Endodermal cell (in vitro differentiated cells): ENCODE measurements around the gene CLMP. TPM values are rescaled to one million over a fixed set of nuclear protein-coding genes. Genes with fewer than 3 reads are reported as not detected.

Source experiments
- DNase-seq: peaks from one replicate; pipeline ENCODE4 v3.0.0-alpha.2; 2017
- H3K27ac ChIP-seq: 2 replicates; pipeline ENCODE4 v1.5.1; 2013; ENCODE audit warnings: mild to moderate bottlenecking, low read depth, low read length, moderate library complexity
- H3K27me3 ChIP-seq: 2 replicates; pipeline ENCODE4 v1.6.1; 2013; ENCODE audit warnings: mild to moderate bottlenecking, low read length, moderate library complexity; ENCODE audit not compliant: insufficient read depth, control insufficient read depth, poor library complexity, severe bottlenecking
- H3K36me3 ChIP-seq: 2 replicates; pipeline ENCODE4 v1.7.0; 2013; ENCODE audit warnings: mild to moderate bottlenecking, low read length, moderate library complexity; ENCODE audit not compliant: control insufficient read depth, insufficient read depth
- H3K4me1 ChIP-seq: one replicate; pipeline ENCODE4 v1.7.0; 2013; ENCODE audit warnings: low read length; ENCODE audit not compliant: control insufficient read depth, insufficient read depth
- H3K4me3 ChIP-seq: 2 replicates; pipeline ENCODE4 v1.5.1; 2013; ENCODE audit warnings: mild to moderate bottlenecking, low read length, moderate library complexity
- H3K9ac ChIP-seq: 2 replicates; pipeline ENCODE4 v1.6.1; 2013; ENCODE audit warnings: mild to moderate bottlenecking, low read length, moderate library complexity; ENCODE audit not compliant: poor library complexity, severe bottlenecking; ENCODE audit errors: extremely low read depth
- H3K9me3 ChIP-seq: 2 replicates; pipeline ENCODE4 v1.6.1; 2013; ENCODE audit warnings: mild to moderate bottlenecking, low read length, moderate library complexity; ENCODE audit not compliant: control insufficient read depth
- H3K27ac Mint-ChIP-seq: 2 replicates; pipeline ENCODE4 v1.8.0; 2020; ENCODE audit warnings: mixed read lengths
- H3K27me3 Mint-ChIP-seq: 2 replicates; pipeline ENCODE4 v1.8.0; 2021; ENCODE audit warnings: mild to moderate bottlenecking, mixed read lengths; ENCODE audit not compliant: insufficient read depth
- H3K36me3 Mint-ChIP-seq: 2 replicates; pipeline ENCODE4 v1.8.0; 2020; ENCODE audit warnings: low read depth, mixed read lengths
- H3K4me1 Mint-ChIP-seq: 2 replicates; pipeline ENCODE4 v1.8.0; 2020; ENCODE audit warnings: mixed read lengths
- H3K4me3 Mint-ChIP-seq: 2 replicates; pipeline ENCODE4 v1.8.0; 2020; ENCODE audit warnings: mild to moderate bottlenecking, moderate library complexity, mixed read lengths
- H3K9me3 Mint-ChIP-seq: 2 replicates; pipeline ENCODE4 v1.8.0; 2020; ENCODE audit warnings: mild to moderate bottlenecking, mixed read lengths
- WGBS, 2 experiments: methylation state at CpG; one replicate each; pipeline versions ENCODE4 v1.1.5 to v1.1.7; 2013; ENCODE audit warnings: missing lambda C conversion rate in 2 of 2, mixed read lengths in 1 of 2; ENCODE audit not compliant: insufficient coverage in 1 of 2, insufficient read length in 1 of 2; 5-methylcytosine and 5-hydroxymethylcytosine counted together
- total RNA-seq, 2 donors: library from RNA; stranded (reverse); fragmentation: NEBNext Ultra II Directional in 1 of 2; extraction: Animal tissue kit (Norgen Biotek cat#: 25700) in 1 of 2; gene quantifications; 2 replicates in 1 of 2; 3 replicates in 1 of 2; pipeline ENCODE4 v1.2.1, GENCODE V29; 2021
- TF ChIP-seq, protein P1 (sequence below): fragments of 200-600 bp; sonication (generic); conservative IDR thresholded peaks from 2 replicates; pipeline ENCODE4 v1.5.0; 2021; ENCODE audit warnings: antibody characterized with exemption, mild to moderate bottlenecking

The CLMP gene
- total RNA-seq, 2 donors from 2014 or later, result 86.5 to 94.4 TPM

DNA sequence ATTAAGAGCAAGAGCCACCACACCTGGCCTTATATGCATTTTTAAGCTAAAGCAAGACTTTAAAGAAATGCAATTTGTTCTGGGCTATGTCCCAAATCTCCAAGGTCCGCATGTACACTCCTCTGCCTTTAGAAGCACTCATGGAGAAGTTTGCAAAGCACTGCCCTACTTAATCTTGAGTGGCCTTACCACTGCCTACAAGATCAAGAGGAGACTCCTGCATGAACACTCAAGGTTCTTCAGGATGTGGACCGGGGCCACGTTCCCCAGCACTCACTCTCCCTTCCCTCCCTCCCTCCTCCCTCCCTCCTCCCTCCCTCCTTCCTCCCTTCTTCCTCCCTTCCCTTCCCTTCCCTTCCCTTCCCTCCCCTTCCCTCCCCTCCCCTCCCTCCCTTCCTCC, 69.9 kb downstream of the CLMP start:
- Histone ChIP-seq H3K4me3 (no peak overlapping the region), H3K27ac (no peak overlapping the region), H3K27me3 (no peaks in the 10 kb centered on the region), H3K9ac (no peak overlapping the region), H3K4me1 (no peaks in the 10 kb centered on the region), H3K9me3 (peaks cover 4% of the 10 kb centered on the region), H3K36me3 (peaks cover 44% of the 10 kb centered on the region)
- H3K27ac Mint-ChIP-seq, result no peak overlapping the region
- peaks cover 41% of the 10 kb centered on the region for H3K36me3 Mint-ChIP-seq
- H3K9me3 Mint-ChIP-seq, result peaks cover 2% of the 10 kb centered on the region
- WGBS, 2 experiments, result 91 to 97% methylated on average over 1 of the region's 3 CpGs
- peaks cover 4% of the 10 kb centered on the region for H3K4me1 Mint-ChIP-seq
- no peak for DNase-seq
- TF ChIP-seq, protein P1, sequence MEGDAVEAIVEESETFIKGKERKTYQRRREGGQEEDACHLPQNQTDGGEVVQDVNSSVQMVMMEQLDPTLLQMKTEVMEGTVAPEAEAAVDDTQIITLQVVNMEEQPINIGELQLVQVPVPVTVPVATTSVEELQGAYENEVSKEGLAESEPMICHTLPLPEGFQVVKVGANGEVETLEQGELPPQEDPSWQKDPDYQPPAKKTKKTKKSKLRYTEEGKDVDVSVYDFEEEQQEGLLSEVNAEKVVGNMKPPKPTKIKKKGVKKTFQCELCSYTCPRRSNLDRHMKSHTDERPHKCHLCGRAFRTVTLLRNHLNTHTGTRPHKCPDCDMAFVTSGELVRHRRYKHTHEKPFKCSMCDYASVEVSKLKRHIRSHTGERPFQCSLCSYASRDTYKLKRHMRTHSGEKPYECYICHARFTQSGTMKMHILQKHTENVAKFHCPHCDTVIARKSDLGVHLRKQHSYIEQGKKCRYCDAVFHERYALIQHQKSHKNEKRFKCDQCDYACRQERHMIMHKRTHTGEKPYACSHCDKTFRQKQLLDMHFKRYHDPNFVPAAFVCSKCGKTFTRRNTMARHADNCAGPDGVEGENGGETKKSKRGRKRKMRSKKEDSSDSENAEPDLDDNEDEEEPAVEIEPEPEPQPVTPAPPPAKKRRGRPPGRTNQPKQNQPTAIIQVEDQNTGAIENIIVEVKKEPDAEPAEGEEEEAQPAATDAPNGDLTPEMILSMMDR, result no peak
- H3K4me3 Mint-ChIP-seq, result no peak overlapping the region
- H3K27me3 Mint-ChIP-seq, result no peaks in the 10 kb centered on the region

DNA sequence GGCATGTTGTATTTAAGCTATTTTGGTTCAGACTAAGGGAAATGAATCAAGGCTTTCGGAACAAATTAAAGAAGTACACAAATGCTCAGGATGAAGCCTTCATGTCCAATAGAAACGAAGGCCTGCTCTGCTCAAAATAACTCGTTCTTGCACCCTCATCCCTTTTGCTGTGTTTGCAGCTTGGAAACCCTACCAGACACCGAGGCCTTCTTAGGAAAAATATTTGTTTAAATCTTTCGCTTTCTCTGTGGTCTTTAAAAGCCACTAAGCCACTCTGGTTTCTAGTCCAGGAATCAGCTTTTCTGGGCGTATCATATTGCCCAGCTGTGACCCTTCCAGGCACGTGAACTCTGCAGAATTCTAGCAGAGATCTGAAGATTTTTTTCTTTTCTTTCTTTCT, 72.2 kb downstream of the CLMP start:
- Histone ChIP-seq H3K27me3 (no peaks in the 10 kb centered on the region), H3K4me3 (no peak overlapping the region), H3K9ac (no peak overlapping the region), H3K4me1 (no peaks in the 10 kb centered on the region), H3K27ac (peak overlapping the region; percentile 38), H3K36me3 (peaks cover 41% of the 10 kb centered on the region), H3K9me3 (peaks cover 5% of the 10 kb centered on the region)
- no peak for DNase-seq
- WGBS, 2 experiments, result 95 to 97% methylated on average over 6 to 7 of the region's 7 CpGs
- H3K27ac Mint-ChIP-seq, result peak overlapping the region; percentile 3
- TF ChIP-seq, protein P1, result no peak
- no peak overlapping the region for H3K4me3 Mint-ChIP-seq
- H3K4me1 Mint-ChIP-seq, result peaks cover 4% of the 10 kb centered on the region
- H3K9me3 Mint-ChIP-seq, result peaks cover 2% of the 10 kb centered on the region
- no peaks in the 10 kb centered on the region for H3K27me3 Mint-ChIP-seq
- peaks cover 40% of the 10 kb centered on the region for H3K36me3 Mint-ChIP-seq

DNA sequence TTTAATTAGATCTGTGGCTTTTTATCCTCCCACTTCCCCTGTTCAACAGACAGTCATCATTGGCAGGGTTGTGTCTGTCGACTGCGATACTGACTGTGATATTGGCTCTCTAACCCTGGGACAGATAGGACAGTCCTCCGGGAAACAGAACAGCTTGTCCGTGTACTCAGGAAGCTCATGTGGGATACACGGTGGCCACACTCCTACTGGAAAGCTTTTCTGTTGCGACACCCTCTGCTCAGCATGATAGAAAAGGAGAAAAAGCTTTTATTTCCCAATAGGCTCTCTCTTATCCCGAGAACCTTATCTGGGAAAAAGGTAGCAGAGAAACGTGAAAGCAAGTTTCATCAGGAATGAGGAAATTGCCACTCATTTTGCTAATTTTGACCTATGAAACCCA, 72.7 kb downstream of the CLMP start:
- Mint-ChIP-seq H3K27me3 (no peaks in the 10 kb centered on the region), H3K27ac (peak overlapping the region; percentile 3), H3K4me1 (peaks cover 4% of the 10 kb centered on the region), H3K36me3 (peaks cover 41% of the 10 kb centered on the region), H3K9me3 (peaks cover 2% of the 10 kb centered on the region), H3K4me3 (no peak overlapping the region)
- Histone ChIP-seq H3K27me3 (no peaks in the 10 kb centered on the region), H3K9ac (no peak overlapping the region), H3K27ac (peak overlapping the region; percentile 38), H3K36me3 (peaks cover 42% of the 10 kb centered on the region), H3K4me1 (no peaks in the 10 kb centered on the region), H3K9me3 (peaks cover 9% of the 10 kb centered on the region), H3K4me3 (no peak overlapping the region)
- TF ChIP-seq, protein P1, result no peak
- 91 to 94% methylated on average over 4 to 8 of the region's 8 CpGs for WGBS, 2 experiments
- DNase-seq, result no peak
